ENCODE results near the gene CREB3L4.
"Not testable (repeated sequence)": the region's sequence is repeated elsewhere in the genome, so short reads cannot be mapped to it uniquely, and the experiment has no call there.

Gene CREB3L4

GRCh38 chr1:153959454-153959853 is 8.2 kb upstream of the CREB3L4 start:
- no peak for DNase-seq (ENCODE audit: low spot score)

DNA sequence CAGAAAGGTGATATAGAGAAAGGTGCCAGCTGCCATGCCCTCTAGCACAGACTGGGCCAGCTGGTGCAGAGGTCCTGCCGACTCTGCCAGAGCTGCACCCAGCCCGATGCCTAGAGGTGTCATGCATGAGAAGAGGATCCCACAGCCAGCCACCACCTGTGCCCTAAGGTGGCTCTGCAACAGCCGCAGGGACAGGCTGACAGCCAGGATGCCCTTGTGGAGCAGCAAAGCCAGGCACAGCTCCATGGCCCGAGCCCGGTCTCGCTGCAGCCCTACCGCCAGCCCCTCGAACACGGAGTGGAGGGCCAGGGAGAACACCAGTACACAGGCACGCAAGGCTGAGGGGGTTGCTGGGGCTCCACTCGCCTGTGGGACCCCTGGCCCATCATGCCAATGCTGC is 7.5 kb upstream of the CREB3L4 start:
- no peak for DNase-seq (ENCODE audit: low spot score)

DNA sequence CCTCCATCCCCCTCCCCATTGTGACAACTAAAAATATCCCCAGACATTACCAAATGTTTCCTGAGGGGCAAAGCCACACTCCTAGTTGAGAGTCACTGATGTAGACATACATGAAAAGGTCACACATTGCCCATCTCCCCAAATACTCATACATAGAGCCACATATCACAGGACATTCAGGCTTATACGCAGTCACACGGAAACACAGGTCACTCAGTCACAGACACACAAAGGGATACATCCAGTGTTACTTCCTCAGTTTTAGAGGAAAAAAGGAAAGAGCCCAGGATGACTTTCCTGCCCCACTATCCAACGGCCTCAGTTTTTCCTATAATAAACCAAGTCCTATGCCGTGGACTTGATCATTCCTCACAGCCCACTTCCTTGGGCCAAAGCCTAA is 6.3 kb upstream of the CREB3L4 start:
- DNase-seq (ENCODE audit: low spot score): no peak

- no peak for DNase-seq (ENCODE audit: low spot score)
Measured at GRCh38 chr1:153962088-153963029, 5.3 kb upstream of the CREB3L4 start.

GRCh38 chr1:153963030-153963849 is 4.5 kb upstream of the CREB3L4 start, which contains the start of gene SLC39A1:
SLC39A1 (minus strand) TSS chr1:153963537; CDS start chr1:153962715, 822 bp downstream.
- peak; percentile 97 for DNase-seq (ENCODE audit: low spot score)

DNA sequence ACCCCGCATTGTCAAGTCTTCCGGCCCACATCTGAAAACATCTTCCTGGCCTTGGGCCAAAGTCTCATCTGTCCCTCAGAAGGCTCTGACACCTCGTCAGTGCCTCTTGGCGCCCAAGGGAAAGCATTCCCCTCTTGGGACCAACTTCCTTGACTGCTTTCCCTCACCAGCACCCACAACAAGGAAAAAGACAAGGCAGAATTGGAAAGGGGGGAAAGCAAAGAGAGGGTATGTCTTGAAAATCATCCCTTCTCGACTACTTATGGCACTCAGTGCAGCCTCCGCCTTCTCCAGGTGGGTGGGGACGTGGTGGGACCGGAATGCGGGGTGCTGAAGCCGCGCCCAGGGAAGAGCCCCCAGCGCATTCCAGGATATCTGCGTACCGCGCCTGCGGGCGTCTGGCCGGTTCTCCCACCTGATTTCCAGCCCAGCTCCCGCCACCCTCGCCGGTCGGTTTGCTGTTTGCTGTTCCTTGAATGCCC is 3.8 kb upstream of the CREB3L4 start:
- no peak for DNase-seq (ENCODE audit: low spot score)

DNA sequence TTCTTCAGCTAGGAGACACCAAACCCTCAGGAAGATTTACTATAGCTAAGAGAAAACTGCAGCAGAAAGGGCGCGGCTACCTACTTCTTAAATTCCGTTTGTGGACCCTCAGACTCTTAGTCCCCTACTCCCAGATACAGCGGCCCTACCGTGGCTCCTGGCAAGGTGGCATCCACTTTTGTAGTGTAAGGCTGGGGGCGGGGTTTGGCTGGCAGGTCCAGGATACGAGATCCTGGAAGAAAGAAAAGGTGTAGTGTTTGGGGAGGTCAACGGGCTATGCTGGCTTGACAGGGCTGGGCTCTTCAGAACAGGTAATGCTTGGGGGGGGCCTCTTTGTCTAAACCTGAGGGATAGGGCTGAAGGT is 280 bp downstream of the CREB3L4 start:
- DNase-seq (ENCODE audit: low spot score): no peak

DNA sequence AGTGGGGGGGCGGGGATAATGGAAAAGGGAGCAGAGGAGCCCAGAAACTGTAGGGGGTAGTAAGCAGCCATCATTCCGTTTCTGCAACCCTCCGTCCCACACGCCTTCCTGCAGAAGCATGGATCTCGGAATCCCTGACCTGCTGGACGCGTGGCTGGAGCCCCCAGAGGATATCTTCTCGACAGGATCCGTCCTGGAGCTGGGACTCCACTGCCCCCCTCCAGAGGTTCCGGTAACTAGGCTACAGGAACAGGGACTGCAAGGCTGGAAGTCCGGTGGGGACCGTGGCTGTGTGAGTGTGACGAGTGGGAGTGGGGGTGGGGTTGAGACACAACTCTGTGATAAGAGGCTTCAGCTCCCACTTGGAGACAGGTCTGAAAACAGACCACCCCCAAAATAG is 706 bp downstream of the CREB3L4 start:
- DNase-seq (ENCODE audit: low spot score): no peak

GRCh38 chr1:153968972-153969371 is 1.3 kb downstream of the CREB3L4 start:
- DNase-seq (ENCODE audit: low spot score): no peak

DNA sequence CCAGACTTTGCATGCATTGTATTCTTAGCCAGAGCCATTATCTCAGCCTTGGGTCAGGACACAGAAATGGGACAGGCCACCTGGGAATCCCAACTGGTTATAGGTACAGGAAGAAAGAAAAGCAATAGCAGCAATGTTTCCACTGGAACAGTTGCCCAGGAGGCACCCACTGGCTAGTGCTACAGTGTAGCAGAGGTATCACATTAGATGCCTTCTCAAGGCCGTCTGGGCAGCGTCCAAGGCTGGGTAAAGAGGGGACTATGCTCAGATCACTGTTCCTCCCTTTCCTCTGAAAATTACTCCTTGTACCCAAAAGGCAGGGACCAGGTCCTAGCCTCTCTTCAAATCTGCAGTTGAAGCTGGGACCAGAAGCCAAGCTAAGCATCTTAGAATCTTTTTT is 2.6 kb downstream of the CREB3L4 start:
- no peak for DNase-seq (ENCODE audit: low spot score)

GRCh38 chr1:153973071-153973470 is 5.4 kb downstream of the CREB3L4 start:
- DNase-seq (ENCODE audit: low spot score): no peak

DNA sequence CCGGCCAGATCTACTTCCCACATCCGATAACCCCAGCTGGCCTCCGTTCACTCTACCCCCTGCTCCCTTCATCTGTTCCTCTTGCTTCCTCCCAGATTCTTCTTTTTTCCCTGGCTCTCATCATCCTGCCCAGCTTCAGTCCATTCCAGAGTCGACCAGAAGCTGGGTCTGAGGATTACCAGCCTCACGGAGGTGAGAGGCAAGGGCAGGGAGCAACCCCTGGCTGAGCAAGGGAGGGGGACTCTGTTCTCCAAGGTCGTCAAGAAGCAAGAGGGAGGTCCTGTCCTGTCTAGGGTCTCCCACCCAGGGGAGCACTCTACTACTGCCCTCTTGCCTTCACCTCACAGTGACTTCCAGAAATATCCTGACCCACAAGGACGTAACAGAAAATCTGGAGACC is 5.8 kb downstream of the CREB3L4 start:
- no peak for DNase-seq (ENCODE audit: low spot score)

DNA sequence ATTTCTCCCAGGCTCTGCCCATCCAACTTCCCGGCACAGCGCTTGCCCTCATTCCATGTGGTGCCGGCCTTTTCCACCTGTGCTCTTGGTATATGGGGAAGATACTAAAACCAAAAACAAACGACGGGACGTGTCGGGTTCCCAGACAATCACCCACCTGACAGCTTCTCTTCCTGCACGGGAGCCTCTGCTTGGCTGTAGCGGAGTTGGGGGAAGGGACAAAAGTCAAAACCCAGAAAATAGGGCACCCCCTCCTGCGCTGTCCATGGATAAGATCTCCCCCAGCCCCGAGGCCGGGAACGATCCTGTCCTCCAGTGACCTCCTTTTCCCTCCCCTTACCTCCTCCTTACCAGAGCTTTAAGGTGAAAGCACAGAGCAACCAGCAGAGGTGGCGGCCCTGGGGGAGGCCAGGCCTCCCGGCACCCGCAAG is 9.1 kb downstream of the CREB3L4 start:
- no peak for DNase-seq (ENCODE audit: low spot score)

- DNase-seq (ENCODE audit: low spot score): peak; percentile 90
Measured at GRCh38 chr1:153977250-153978240, 9.8 kb downstream of the CREB3L4 start, which contains the start of gene JTB. JTB (minus strand) TSS chr1:153977674; CDS start chr1:153977252, 422 bp downstream.

- no peak for DNase-seq (ENCODE audit: low spot score)
Measured at GRCh38 chr1:153978274-153978909, 10.7 kb downstream of the CREB3L4 start.

GRCh38 chr1:153979091-153979490 is 11.4 kb downstream of the CREB3L4 start:
- DNase-seq (ENCODE audit: low spot score): not testable (repeated sequence)

DNA sequence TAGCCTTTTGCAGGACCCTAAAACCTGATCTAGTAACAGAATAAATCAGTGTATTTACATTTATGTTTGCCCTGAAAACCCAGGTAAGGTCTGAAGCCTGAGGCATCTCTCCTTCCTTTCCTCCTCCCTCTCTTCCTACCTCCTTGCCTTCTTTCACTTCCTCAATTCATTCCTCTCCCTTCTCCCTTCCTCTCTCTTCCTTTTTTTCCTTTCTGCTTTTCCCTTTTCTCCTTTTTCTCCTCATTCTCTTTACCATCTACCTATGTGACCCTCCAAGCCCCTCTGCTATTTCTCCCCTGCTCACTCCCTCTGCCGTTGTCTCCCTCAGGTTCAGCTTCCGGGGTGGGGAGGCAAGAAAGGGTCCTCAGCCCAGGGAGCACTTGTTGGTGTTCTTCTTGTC is 14.0 kb downstream of the CREB3L4 start:
- not testable (repeated sequence) for DNase-seq (ENCODE audit: low spot score)

GRCh38 chr1:153984123-153984894 is 16.6 kb downstream of the CREB3L4 start:
- DNase-seq (ENCODE audit: low spot score): no peak

GRCh38 chr1:153985341-153985912 is 17.7 kb downstream of the CREB3L4 start:
- no peak for DNase-seq (ENCODE audit: low spot score)
